GM12878 (cell line): ENCODE measurements around the gene CCL11. TPM values are rescaled to one million over a fixed set of nuclear protein-coding genes. Genes with fewer than 3 reads are reported as not detected.
"Not testable (repeated sequence)": the region's sequence is repeated elsewhere in the genome, so short reads cannot be mapped to it uniquely, and the experiment has no call there.

ENCODE experiments used
- ATAC-seq: fragments of 200-7000 bp; cut with Tn5 transposase; 3 replicates; pipeline ENCODE4 v1.9.1; 2020; ENCODE audit warnings: mild to moderate bottlenecking, moderate library complexity
- BruUV-seq: library from RNA; stranded (reverse); fragments of 400-500 nt; replicated peaks from 2 replicates; lab custom pipeline; 2021; lab: Mats Ljungman, UMichigan
- CTCF ChIA-PET: fragments of 300-600 bp; sonication (Branson Sonifier 250); formaldehyde crosslinking; extraction: SDS; loops from one replicate; lab custom pipeline; 2021; ENCODE audit warnings: inconsistent platforms; lab: Yijun Ruan, JAX
- POLR2A ChIA-PET: fragments of 350-600 bp; formaldehyde crosslinking; extraction: SDS; loops from one replicate; lab custom pipeline; 2021; ENCODE audit warnings: inconsistent platforms; lab: Charles Lee
- RAD21 ChIA-PET: fragments of 300-600 bp; sonication (Branson Sonifier 250); formaldehyde crosslinking; loops from one replicate; lab custom pipeline; 2023; ENCODE audit warnings: antibody characterized with exemption; ENCODE audit not compliant: unreplicated experiment; lab: Charles Lee
- SMC1A ChIA-PET: fragments of 300-600 bp; sonication (Branson Sonifier 250); formaldehyde crosslinking; loops from one replicate; lab custom pipeline; 2023; ENCODE audit not compliant: unreplicated experiment, uncharacterized antibody; lab: Charles Lee
- DNase-seq: peaks from one replicate; pipeline ENCODE4 v3.0.0-alpha.2; 2011; ENCODE audit warnings: low read depth, low spot score
- FAIRE-seq: peaks from 3 replicates; lab custom pipeline; 2011; peaks lifted over from hg19 to GRCh38; lab: Jason Lieb, UNC
- H2AFZ ChIP-seq: 2 replicates; pipeline ENCODE4 v1.6.0; 2011; ENCODE audit warnings: low read depth, low read length, control low read depth; ENCODE audit not compliant: control insufficient read depth
- H3K27ac ChIP-seq: 2 replicates; pipeline ENCODE4 v1.5.1; 2011; ENCODE audit warnings: control low read depth; ENCODE audit not compliant: control insufficient read depth, insufficient read depth
- H3K27me3 ChIP-seq, 2 experiments: replicated peaks in 1 of 2; 2 replicates each; pipeline versions ENCODE4 v1.6.0 to v1.6.1; 2011; ENCODE audit warnings: low read length in 1 of 2; ENCODE audit not compliant: control insufficient read depth in 2 of 2, insufficient read depth in 2 of 2
- H3K36me3 ChIP-seq, 2 experiments: 2 replicates each; pipeline ENCODE4 v1.5.1; 2011; ENCODE audit warnings: low read length in 1 of 2; ENCODE audit not compliant: control insufficient read depth in 2 of 2, insufficient read depth in 2 of 2
- H3K4me1 ChIP-seq: 2 replicates; pipeline ENCODE4 v1.6.1; 2011; ENCODE audit warnings: mild to moderate bottlenecking, low read length, moderate library complexity, mixed read lengths; ENCODE audit not compliant: control insufficient read depth, insufficient read depth
- H3K4me2 ChIP-seq: 2 replicates; pipeline ENCODE4 v1.6.0; 2011; ENCODE audit warnings: control low read depth; ENCODE audit not compliant: control insufficient read depth, insufficient read depth
- H3K4me3 ChIP-seq: fragments of 200-600 bp; sonication (generic); 2 replicates; pipeline ENCODE4 v1.5.1; 2016
- H3K79me2 ChIP-seq: 2 replicates; pipeline ENCODE4 v1.6.0; 2011; ENCODE audit warnings: low read length; ENCODE audit not compliant: control insufficient read depth, insufficient read depth
- H3K9ac ChIP-seq: 2 replicates; pipeline ENCODE4 v1.8.0; 2011; ENCODE audit warnings: low read length, control low read depth, mixed read lengths; ENCODE audit not compliant: control insufficient read depth, insufficient read depth
- H3K9me3 ChIP-seq: replicated peaks from 3 replicates; pipeline ENCODE4 v1.5.1; 2011; ENCODE audit warnings: mild to moderate bottlenecking, low read length; ENCODE audit not compliant: control insufficient read depth, insufficient read depth
- H4K20me1 ChIP-seq: 2 replicates; pipeline ENCODE4 v1.6.0; 2011; ENCODE audit not compliant: control insufficient read depth, insufficient read depth
- RAD21 ChIP-seq: IDR thresholded peaks from 2 replicates; pipeline ENCODE4 v1.6.1; 2011; ENCODE audit warnings: mild to moderate bottlenecking, low read depth, low read length, moderate library complexity; ENCODE audit not compliant: insufficient read depth
- RCOR1 ChIP-seq: conservative IDR thresholded peaks from 2 replicates; pipeline ENCODE4 v1.6.1; 2012; ENCODE audit warnings: low read depth, low read length, improper control_type of control experiment
- WGBS: methylation state at CpG from one replicate; pipeline ENCODE4 v1.1.6; 2016; ENCODE audit warnings: low lambda C conversion rate; ENCODE audit not compliant: insufficient replicate concordance, insufficient coverage; ENCODE audit errors: missing lambda C conversion rate; 5-methylcytosine and 5-hydroxymethylcytosine counted together
- in situ Hi-C: fragments of 300-500 bp; cut with MboI; formaldehyde crosslinking; loops from 9 replicates; pipeline ENCODE4 v1.14.3; 2018; ENCODE audit warnings: mixed read lengths
- intact Hi-C: fragments of 100-400 bp; cut with micrococcal nuclease; formaldehyde crosslinking; loops from one replicate; pipeline ENCODE4 v1.14.2; 2022; ENCODE audit not compliant: unreplicated experiment
- polyA plus RNA-seq, 11 experiments: library from polyadenylated mRNA; depleted of rRNA in 4 of 11; unstranded in 6 of 11; stranded (reverse) in 5 of 11; fragments of >200 nt; fragmentation: Nextera tagmentation in 4 of 11; fragmentation: Illumina TruSeq in 1 of 11; extraction: Ambion mirVana in 4 of 11; extraction: Trizol in 1 of 11; gene quantifications; 1 replicate in 1 of 11; 2 replicates in 10 of 11; pipeline versions ENCODE4 v1.2.1 to v1.2.3, GENCODE V29; 2011 to 2016; ENCODE audit warnings: inconsistent platforms in 2 of 11, missing spikeins in 2 of 11, low read depth in 1 of 11
- total RNA-seq, 4 experiments: library from RNA; depleted of rRNA in 3 of 4; stranded (reverse); fragments of >200 nt in 3 of 4; fragmentation: Illumina TruSeq in 1 of 4; extraction: Trizol in 1 of 4; gene quantifications; 2 replicates each; pipeline versions ENCODE4 v1.2.1 to v1.2.3, GENCODE V29; 2013 to 2021

CCL11 gene
- total and polyA plus RNA-seq, 10 of the 15 experiments (the other 5 are each of a cell fraction or from before 2014, with no cell fraction given): not detected

DNA sequence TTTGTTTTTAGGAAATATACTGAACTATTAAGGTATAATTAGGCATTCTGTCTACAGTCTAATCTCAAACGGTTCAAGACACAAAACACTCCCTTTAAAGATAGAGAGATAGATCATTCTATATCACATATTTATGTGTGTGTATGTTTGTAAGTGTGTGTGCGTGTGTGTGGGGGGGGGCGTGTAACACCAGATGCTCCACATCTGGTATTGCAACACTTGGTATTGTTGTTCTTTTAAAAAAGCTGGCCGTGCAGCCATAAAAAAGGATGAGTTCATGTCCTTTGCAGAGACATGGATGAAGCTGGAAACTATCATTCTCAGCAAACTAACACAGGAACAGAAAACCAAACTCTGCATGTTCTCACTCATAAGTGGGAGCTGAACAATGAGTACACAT is 42.0 kb downstream of the CCL11 start:
- H3K79me2 ChIP-seq, POLR2A ChIA-PET, FAIRE-seq, intact Hi-C loops, in situ Hi-C loops, H4K20me1 ChIP-seq, H3K4me1 ChIP-seq, CTCF ChIA-PET, H3K9ac ChIP-seq, H3K27ac ChIP-seq, SMC1A ChIA-PET, H3K9me3 ChIP-seq, H3K27me3 ChIP-seq, RAD21 ChIA-PET, H2AFZ ChIP-seq, H3K36me3 ChIP-seq, ATAC-seq, DNase-seq, H3K4me3 ChIP-seq, BruUV-seq, H3K4me2 ChIP-seq: not testable (repeated sequence)
- WGBS: 28% methylated on average over 4 of the region's 4 CpGs

DNA sequence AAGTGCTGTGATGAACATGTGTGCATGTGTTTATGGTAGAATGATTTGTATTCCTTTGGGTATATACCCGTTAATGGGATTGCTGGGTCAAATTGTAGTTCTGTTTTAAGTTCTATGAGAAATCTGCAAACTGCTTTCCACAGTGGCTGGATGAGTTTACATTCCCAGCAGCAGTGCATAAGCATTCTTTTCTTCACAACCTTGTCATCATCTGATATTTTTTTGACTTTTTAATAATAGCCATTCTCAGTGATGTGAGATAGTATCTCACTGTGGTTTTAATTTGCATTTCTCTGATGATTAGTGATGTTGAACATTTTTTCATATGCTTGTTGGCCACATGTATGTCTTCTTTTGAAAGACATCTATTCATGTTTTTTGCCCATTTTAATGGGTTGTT is 52.2 kb downstream of the CCL11 start:
- Histone ChIP-seq H3K4me3 (no peak overlapping the region), H3K4me1 (no peaks in the 10 kb centered on the region), H2AFZ (no peak overlapping the region), H3K27me3 (no peaks in the 10 kb centered on the region), H3K79me2 (no peaks in the 10 kb centered on the region), H3K9me3 (no peaks in the 10 kb centered on the region), H3K4me2 (no peak overlapping the region), H3K9ac (no peak overlapping the region), H3K36me3 (no peaks in the 10 kb centered on the region), H4K20me1 (no peaks in the 10 kb centered on the region), H3K27ac (no peak overlapping the region)
- FAIRE-seq: no peak
- ChIA-PET POLR2A (no interaction called here), CTCF (interaction anchor here (1.1 kb wide), 1 partner anchor 137 kb away, joined by 3 read pairs; no protein-coding TSS in a partner anchor), SMC1A (no interaction called here), RAD21 (no interaction called here)
- TF ChIP-seq RCOR1 (no peak), RAD21 (no peak)
- WGBS: 0% methylated on average over 1 of the region's 1 CpG
- ATAC-seq: no peak
- intact Hi-C loops: no loop called here
- in situ Hi-C loops: no loop called here
- BruUV-seq: no TSS peak
- no peak for DNase-seq

Other genes with a start within 250 kb of the CCL11 start
- not detected in 2 replicates for gene CCL2, start 30.5 kb upstream of the CCL11 start, total RNA-seq (2014; rRNA removed)
- not detected in 2 replicates for gene CCL2, start 30.5 kb upstream of the CCL11 start, total RNA-seq (2014; rRNA removed; fragmentation: Illumina TruSeq; extraction: Trizol)
- gene CCL2, start 30.5 kb upstream of the CCL11 start, total RNA-seq (2021): not detected in 2 replicates
- 0.13 and 0.16 TPM in 2 replicates for gene CCL2, start 30.5 kb upstream of the CCL11 start, polyA plus RNA-seq (2011; rRNA removed)
- not detected in 2 replicates for gene CCL2, start 30.5 kb upstream of the CCL11 start, polyA plus RNA-seq (2014; fragmentation: Illumina TruSeq; extraction: Trizol)
- gene CCL2, start 30.5 kb upstream of the CCL11 start, polyA plus RNA-seq (2014; fragmentation: Nextera tagmentation; extraction: Ambion mirVana): not detected
- not detected in 2 replicates for gene CCL2, start 30.5 kb upstream of the CCL11 start, polyA plus RNA-seq (2014; rRNA removed)
- under 1 TPM in 1 of 2 experiments, not detected in 1; 0.18 TPM for gene CCL2, start 30.5 kb upstream of the CCL11 start, polyA plus RNA-seq (2016; fragmentation: Nextera tagmentation; extraction: Ambion mirVana)
- gene CCL7, start 15.5 kb upstream of the CCL11 start, total RNA-seq (2014; rRNA removed): not detected in 2 replicates
- gene CCL7, start 15.5 kb upstream of the CCL11 start, total RNA-seq (2014; rRNA removed; fragmentation: Illumina TruSeq; extraction: Trizol): not detected in 2 replicates
- gene CCL7, start 15.5 kb upstream of the CCL11 start, total RNA-seq (2021): not detected in 2 replicates
- not detected in 2 replicates for gene CCL7, start 15.5 kb upstream of the CCL11 start, polyA plus RNA-seq (2011; rRNA removed)
- not detected in 2 replicates for gene CCL7, start 15.5 kb upstream of the CCL11 start, polyA plus RNA-seq (2014; fragmentation: Illumina TruSeq; extraction: Trizol)
- gene CCL7, start 15.5 kb upstream of the CCL11 start, polyA plus RNA-seq (2014; fragmentation: Nextera tagmentation; extraction: Ambion mirVana): not detected
- not detected in 2 replicates for gene CCL7, start 15.5 kb upstream of the CCL11 start, polyA plus RNA-seq (2014; rRNA removed)
- not detected for gene CCL7, start 15.5 kb upstream of the CCL11 start, polyA plus RNA-seq (2016; fragmentation: Nextera tagmentation; extraction: Ambion mirVana)
- not detected in 2 replicates for gene CCL8, start 33.7 kb downstream of the CCL11 start, total RNA-seq (2014; rRNA removed)
- not detected in 2 replicates for gene CCL8, start 33.7 kb downstream of the CCL11 start, total RNA-seq (2014; rRNA removed; fragmentation: Illumina TruSeq; extraction: Trizol)
- not detected in 2 replicates for gene CCL8, start 33.7 kb downstream of the CCL11 start, total RNA-seq (2021)
- not detected in 2 replicates for gene CCL8, start 33.7 kb downstream of the CCL11 start, polyA plus RNA-seq (2011; rRNA removed)
- not detected in 2 replicates for gene CCL8, start 33.7 kb downstream of the CCL11 start, polyA plus RNA-seq (2014; fragmentation: Illumina TruSeq; extraction: Trizol)
- not detected for gene CCL8, start 33.7 kb downstream of the CCL11 start, polyA plus RNA-seq (2014; fragmentation: Nextera tagmentation; extraction: Ambion mirVana)
- not detected in 2 replicates for gene CCL8, start 33.7 kb downstream of the CCL11 start, polyA plus RNA-seq (2014; rRNA removed)
- not detected for gene CCL8, start 33.7 kb downstream of the CCL11 start, polyA plus RNA-seq (2016; fragmentation: Nextera tagmentation; extraction: Ambion mirVana)
- gene CCL13, start 70.7 kb downstream of the CCL11 start, total RNA-seq (2014; rRNA removed): not detected in 2 replicates
- gene CCL13, start 70.7 kb downstream of the CCL11 start, total RNA-seq (2014; rRNA removed; fragmentation: Illumina TruSeq; extraction: Trizol): not detected in 2 replicates
- not detected in 2 replicates for gene CCL13, start 70.7 kb downstream of the CCL11 start, total RNA-seq (2021)
- not detected in 2 replicates for gene CCL13, start 70.7 kb downstream of the CCL11 start, polyA plus RNA-seq (2011; rRNA removed)
- gene CCL13, start 70.7 kb downstream of the CCL11 start, polyA plus RNA-seq (2014; fragmentation: Illumina TruSeq; extraction: Trizol): not detected in 2 replicates
- not detected for gene CCL13, start 70.7 kb downstream of the CCL11 start, polyA plus RNA-seq (2014; fragmentation: Nextera tagmentation; extraction: Ambion mirVana)
- not detected in 2 replicates for gene CCL13, start 70.7 kb downstream of the CCL11 start, polyA plus RNA-seq (2014; rRNA removed)
- not detected for gene CCL13, start 70.7 kb downstream of the CCL11 start, polyA plus RNA-seq (2016; fragmentation: Nextera tagmentation; extraction: Ambion mirVana)
- gene CCL1, start 77.5 kb downstream of the CCL11 start, total RNA-seq (2014; rRNA removed): 0.28 and 0.33 TPM in 2 replicates
- gene CCL1, start 77.5 kb downstream of the CCL11 start, total RNA-seq (2014; rRNA removed; fragmentation: Illumina TruSeq; extraction: Trizol): not detected in 2 replicates
- 0.54 TPM in 1 of 2 replicates, not detected in the other for gene CCL1, start 77.5 kb downstream of the CCL11 start, total RNA-seq (2021)
- gene CCL1, start 77.5 kb downstream of the CCL11 start, polyA plus RNA-seq (2011; rRNA removed): 0.14 TPM in 1 of 2 replicates, not detected in the other
- not detected in 2 replicates for gene CCL1, start 77.5 kb downstream of the CCL11 start, polyA plus RNA-seq (2014; fragmentation: Illumina TruSeq; extraction: Trizol)
- 1 to 10 TPM in 1 of 2 experiments, under 1 TPM in 1; 0.84 to 1.8 TPM for gene CCL1, start 77.5 kb downstream of the CCL11 start, polyA plus RNA-seq (2014; fragmentation: Nextera tagmentation; extraction: Ambion mirVana)
- gene CCL1, start 77.5 kb downstream of the CCL11 start, polyA plus RNA-seq (2014; rRNA removed): 0.28 and 0.40 TPM in 2 replicates
- under 1 TPM in 1 of 2 experiments, not detected in 1; 0.40 TPM for gene CCL1, start 77.5 kb downstream of the CCL11 start, polyA plus RNA-seq (2016; fragmentation: Nextera tagmentation; extraction: Ambion mirVana)